ENCODE results near the gene LRRC27. TPM values are rescaled to one million over a fixed set of nuclear protein-coding genes. Genes with fewer than 3 reads are reported as not detected.
"Not testable (repeated sequence)": the region's sequence is repeated elsewhere in the genome, so short reads cannot be mapped to it uniquely, and the experiment has no call there.

Gene LRRC27
- total RNA-seq, 1 donor from 2014 or later, result 12.4 TPM

DNA sequence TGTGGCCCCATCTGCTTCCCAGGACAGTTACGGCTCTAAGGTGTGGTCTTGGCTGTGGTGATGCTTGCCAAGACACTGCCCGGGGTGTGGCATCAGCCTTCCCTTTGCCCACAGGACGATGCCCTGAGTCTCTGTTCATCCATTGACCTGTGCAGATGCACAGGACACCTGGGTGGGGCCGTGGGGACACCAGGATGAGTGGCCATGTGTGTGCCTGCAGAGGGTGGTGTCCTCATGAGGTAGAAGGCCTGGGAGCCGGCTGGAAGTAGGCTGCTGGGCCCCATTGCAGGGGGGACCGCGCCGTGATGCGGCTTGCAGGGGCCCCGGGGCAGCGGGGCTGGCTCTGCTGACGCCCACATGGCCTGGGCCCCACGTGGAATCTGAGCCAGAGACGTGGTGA is 42.6 kb downstream of the LRRC27 start:
- DNase-seq (ENCODE audit: low spot score), result no peak

DNA sequence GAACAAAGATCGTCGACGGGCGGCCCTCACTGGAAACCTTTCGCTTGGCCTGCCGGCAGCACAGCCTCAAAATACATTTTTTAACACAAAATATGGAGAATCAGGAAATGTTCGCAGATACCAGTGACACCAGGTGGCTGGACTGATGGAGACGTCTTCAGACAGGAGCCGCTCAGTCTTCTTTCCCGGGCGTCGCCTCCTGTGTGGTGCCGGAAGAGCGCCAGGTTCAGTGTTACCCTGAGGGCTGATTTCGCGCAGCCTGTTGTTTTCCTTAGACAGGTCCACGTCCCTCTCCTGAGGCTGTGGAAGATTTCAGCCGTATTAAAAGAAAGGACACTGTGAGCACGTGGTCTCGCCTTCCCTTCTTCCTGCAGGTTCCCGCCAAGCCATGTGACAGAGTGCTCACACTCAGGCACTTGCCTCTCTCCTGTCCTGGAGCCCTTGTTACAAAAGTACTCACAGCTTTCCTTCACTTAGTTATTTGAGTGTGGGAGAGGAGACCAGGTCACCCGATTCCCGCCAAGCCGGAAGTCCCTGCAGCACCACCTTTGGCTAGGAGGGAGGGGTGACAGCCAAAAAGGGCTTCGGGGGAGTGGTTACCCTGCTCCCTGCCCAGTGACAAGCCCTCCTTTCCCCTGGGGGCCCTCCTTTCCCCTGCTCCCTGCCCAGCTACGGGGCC is 43.3 kb downstream of the LRRC27 start:
- no peak for DNase-seq (ENCODE audit: low spot score)

DNA sequence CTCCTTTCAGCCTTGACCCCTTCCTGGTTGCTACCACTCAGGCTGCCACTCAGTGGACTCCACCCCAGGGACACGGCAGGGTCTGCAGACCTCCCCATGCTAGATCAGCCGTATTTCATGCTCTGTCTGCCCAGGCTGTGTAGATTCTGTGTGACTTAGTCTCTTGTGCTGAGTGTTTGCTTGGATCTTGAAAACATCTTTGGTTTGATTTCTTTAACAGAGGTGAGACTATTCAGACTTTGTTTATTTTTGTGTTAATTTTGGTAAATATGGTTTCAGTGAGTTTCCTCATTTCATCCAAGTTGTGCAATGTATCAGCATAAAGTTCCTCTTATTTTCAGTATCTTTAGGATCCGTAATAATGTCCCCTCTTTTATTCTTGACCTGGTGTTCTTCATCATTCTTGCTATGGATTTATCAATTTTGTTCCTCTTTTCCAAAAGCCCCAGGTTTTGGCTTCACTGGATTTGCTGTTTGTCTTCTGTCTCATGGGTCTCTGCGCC is 43.9 kb downstream of the LRRC27 start:
- no peak for DNase-seq (ENCODE audit: low spot score)

GRCh38 chr10:132376394-132376851 is 44.4 kb downstream of the LRRC27 start:
- no peak for DNase-seq (ENCODE audit: low spot score)

GRCh38 chr10:132377326-132377725 is 45.3 kb downstream of the LRRC27 start:
- no peak for DNase-seq (ENCODE audit: low spot score)

GRCh38 chr10:132379026-132379425 is 47.0 kb downstream of the LRRC27 start:
- not testable (repeated sequence) for DNase-seq (ENCODE audit: low spot score)

DNA sequence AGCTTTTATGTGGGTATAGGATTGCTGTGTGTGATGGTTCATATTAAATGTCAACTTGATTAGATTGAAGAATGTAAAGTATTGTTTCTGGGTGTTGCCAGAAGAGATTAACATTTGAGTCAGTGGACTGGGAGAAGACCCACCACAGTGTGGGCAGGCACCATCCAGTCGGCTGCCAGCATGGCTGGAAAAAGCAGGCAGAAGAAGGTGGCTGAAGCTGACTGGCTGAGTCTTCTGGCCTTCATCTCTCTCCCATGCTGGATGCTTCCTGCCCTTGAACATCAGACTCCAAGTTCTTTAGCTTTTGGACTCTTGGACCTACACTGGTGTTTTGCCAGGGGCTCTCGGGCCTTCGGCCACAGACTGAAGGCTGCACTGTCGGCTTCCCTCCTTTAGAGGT is 49.0 kb downstream of the LRRC27 start:
- not testable (repeated sequence) for DNase-seq (ENCODE audit: low spot score)

GRCh38 chr10:132381741-132382140 is 49.7 kb downstream of the LRRC27 start:
- DNase-seq (ENCODE audit: low spot score), result no peak

GRCh38 chr10:132382231-132382922 is 50.4 kb downstream of the LRRC27 start:
- no peak for DNase-seq (ENCODE audit: low spot score)

DNA sequence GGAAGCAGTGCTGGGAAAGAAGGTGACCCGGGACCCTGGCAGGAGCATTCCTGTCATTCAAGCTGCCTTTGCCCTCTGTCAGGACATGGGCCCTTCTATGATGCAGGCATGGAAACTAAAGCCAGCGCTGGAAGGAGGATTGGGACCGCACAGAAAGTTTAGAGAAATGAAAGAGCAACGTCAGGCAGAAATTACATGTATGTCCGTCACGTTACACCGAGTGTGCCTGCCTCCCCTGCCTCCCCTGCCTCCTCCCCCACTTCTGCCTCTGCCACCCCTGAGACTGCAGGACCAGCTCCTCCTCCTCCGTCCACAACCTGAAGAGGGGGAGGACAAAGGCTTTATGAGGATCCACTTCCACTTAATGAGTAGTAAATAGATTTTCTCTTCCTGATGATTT is 51.1 kb downstream of the LRRC27 start:
- DNase-seq (ENCODE audit: low spot score), result no peak

- DNase-seq (ENCODE audit: low spot score), result no peak
Observed at GRCh38 chr10:132383751-132384196, 51.8 kb downstream of the LRRC27 start.

DNA sequence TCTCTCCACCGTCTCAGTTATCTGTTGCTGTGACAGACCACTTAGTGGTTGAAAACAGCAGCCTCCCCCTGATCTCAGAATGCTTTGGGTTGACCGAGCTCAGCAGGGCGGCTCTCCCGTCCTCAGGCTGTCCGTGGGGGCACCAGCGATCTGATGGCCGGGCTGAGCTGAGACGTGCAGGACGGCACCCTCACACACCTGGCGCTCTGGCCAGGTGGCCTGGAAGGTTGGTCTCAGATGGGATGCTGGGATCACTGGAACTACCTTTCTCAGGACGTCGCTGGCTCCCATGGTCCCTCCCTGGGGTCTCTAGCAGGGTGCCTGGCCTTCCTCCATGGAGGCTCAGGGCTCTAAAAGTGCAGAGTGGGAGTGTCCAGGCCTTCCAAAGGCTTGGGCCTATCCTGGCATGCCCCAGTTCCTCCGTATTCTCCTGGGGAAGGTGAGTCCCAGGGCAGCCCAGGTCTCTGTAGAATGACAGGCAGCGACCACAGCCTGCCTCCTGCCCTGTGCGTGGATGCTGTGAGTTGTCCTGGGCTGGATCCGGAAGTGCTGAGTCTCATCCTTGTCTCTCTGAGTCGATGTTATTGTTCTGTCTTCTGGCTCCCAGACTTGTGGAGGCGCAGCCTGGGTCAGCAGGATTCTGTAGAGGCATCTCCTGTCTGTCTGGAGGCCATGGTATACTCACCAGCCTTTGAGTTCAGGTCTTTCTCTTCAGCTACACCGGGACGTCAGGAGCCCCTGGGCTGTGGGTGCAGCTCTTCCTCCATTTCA is 52.8 kb downstream of the LRRC27 start:
- DNase-seq (ENCODE audit: low spot score), result no peak

DNA sequence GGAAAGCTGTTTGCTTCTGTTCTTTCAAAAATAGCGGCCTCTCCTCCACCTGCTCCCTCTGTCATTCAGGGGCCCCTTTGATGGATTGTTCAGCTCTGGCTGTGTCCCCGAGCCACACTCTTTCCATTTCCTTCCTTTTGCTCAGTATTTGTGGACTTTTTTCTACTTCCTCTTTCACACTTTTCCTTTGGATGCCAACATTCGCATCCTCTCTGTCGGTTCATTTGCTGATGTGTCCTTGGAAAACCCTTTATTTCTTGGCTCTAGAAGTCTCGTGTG is 53.3 kb downstream of the LRRC27 start:
- DNase-seq (ENCODE audit: low spot score), result no peak

DNA sequence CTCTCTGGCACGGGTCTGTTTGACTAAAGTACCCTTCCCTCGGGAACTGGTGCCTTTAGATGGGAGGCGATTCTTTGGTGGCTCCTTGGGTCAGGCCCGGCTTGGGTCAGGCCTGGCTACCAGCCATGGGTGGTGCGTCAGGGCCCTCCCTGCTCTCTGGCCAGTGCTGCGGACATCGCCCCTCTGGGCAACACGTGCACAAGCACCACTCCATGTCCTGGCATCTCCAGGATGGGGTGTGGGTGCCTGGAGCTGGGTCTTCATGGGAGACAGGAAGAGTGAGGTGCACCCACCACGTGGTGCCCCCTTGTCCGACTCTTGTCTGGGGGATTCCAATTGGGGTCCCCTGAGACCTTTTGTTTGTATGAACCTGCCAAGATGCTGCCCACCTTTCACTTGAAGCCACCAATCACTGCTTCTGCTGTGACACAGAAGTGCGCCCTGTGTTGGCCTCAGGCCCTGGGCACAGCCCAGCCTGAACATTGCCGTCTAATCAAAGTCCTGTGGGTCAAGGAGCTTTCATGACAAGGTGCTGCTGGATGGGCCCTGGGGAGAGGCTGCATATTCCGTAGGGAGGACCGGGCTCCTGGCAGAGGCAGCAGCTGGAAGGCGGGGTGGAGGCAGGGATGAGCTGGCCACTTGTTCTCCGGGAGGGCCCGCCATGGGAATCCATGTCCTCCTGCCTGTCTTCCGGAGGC is 53.9 kb downstream of the LRRC27 start:
- no peak for DNase-seq (ENCODE audit: low spot score)

DNA sequence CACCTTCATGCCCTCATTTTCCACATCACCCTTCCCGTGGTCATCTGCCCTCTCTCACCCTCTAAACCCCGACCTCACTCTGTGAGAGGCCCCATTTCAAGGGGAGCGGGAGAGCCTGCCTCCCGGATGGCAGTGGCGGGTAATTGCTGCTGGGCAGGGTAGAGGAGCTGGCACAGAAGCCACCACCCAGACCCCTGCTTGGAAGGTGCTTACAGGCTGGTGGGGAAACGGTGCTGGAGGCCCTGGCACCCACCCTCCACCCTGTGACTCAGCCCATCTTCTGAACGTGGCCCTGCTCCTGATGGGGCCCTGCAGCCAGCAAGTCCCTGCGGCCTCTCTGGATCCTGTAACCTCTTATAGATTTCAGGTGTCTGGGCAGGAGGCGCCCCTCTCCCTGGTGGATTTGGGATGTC is 54.4 kb downstream of the LRRC27 start:
- DNase-seq (ENCODE audit: low spot score), result no peak

- DNase-seq (ENCODE audit: low spot score), result not testable (repeated sequence)
Observed at GRCh38 chr10:132386896-132387295, 54.9 kb downstream of the LRRC27 start.

DNA sequence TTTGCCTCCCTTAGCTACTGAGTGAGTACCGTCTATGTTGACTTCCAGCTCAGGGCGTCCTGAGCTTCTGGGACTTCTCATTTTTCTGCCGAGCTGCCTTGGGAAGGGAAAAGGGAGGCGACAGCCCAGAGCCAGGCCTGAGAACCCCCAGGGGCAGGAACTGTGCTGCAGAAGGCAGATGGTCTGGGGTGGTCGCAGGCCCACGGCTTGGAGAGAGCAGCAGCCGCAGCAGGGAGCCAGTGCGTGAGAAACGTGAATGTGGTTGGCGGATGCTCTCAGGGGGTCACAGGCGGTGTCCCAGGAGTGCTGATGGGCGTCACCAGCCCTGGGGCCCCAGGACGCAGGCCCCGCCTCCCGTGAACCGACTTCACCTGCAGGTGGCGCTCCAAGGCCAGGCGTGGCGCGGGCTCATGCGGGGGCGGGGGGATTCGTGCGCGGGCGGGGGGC is 55.8 kb downstream of the LRRC27 start:
- DNase-seq (ENCODE audit: low spot score), result peak; percentile 68

DNA sequence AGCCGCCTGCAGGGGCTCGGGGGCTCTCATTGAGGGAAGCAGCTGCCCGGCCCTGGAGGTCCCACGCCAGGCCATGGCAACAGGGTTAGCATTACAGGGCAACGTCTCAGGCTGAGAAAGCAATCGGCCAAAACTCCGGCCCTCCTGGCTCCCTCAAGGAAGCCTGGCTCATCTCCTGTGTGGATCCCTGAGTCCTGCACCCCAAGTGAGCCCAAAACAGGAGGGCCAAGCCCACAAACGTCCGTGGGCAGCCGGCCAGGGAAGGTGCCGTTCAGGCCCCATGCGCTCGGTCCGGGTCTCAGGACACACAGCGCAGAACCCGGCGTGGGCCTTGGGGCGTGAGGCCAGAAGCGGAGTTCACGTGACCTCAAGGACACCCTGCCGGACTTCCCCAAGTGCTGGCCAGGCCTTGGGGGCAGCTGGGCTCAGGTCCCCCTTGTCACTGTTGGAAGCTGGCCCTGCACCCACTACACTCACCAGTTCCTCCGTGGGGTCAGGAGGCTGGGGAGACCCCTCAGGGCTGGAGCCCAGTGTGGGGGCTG is 57.0 kb downstream of the LRRC27 start:
- no peak for DNase-seq (ENCODE audit: low spot score)

GRCh38 chr10:132389433-132390169 is 57.6 kb downstream of the LRRC27 start:
- DNase-seq (ENCODE audit: low spot score), result no peak

- DNase-seq (ENCODE audit: low spot score), result no peak
Observed at GRCh38 chr10:132390170-132390920, 58.4 kb downstream of the LRRC27 start.

All from mucosa of gallbladder (tissue), 1 donor.